Stimulated activated naive CD8-positive, alpha-beta T cell treated with anti-CD3 and anti-CD28 coated beads, Interleukin-15, Interleukin-2, amounts not matched to agents 100 ng/mL and 50 ng/mL, for 24 hours (primary cell): Measurements from ENCODE around the gene SLC23A3.
"Not testable (repeated sequence)": the region's sequence is repeated elsewhere in the genome, so short reads cannot be mapped to it uniquely, and the experiment has no call there.

Source experiments
- H3K27ac Mint-ChIP-seq: one replicate; pipeline ENCODE4 v1.8.0; 2021; ENCODE audit warnings: mild to moderate bottlenecking, mixed read lengths
- H3K27me3 Mint-ChIP-seq: one replicate; pipeline ENCODE4 v1.8.0; 2021; ENCODE audit warnings: mixed read lengths
- H3K36me3 Mint-ChIP-seq: one replicate; pipeline ENCODE4 v1.8.0; 2021; ENCODE audit warnings: low read depth, mixed read lengths
- H3K4me1 Mint-ChIP-seq: one replicate; pipeline ENCODE4 v1.8.0; 2021; ENCODE audit warnings: low read depth, mixed read lengths
- H3K4me3 Mint-ChIP-seq: one replicate; pipeline ENCODE4 v1.8.0; 2021; ENCODE audit warnings: mild to moderate bottlenecking, mixed read lengths
- H3K9me3 Mint-ChIP-seq: one replicate; pipeline ENCODE4 v1.8.0; 2021; ENCODE audit warnings: mixed read lengths

The SLC23A3 gene

DNA sequence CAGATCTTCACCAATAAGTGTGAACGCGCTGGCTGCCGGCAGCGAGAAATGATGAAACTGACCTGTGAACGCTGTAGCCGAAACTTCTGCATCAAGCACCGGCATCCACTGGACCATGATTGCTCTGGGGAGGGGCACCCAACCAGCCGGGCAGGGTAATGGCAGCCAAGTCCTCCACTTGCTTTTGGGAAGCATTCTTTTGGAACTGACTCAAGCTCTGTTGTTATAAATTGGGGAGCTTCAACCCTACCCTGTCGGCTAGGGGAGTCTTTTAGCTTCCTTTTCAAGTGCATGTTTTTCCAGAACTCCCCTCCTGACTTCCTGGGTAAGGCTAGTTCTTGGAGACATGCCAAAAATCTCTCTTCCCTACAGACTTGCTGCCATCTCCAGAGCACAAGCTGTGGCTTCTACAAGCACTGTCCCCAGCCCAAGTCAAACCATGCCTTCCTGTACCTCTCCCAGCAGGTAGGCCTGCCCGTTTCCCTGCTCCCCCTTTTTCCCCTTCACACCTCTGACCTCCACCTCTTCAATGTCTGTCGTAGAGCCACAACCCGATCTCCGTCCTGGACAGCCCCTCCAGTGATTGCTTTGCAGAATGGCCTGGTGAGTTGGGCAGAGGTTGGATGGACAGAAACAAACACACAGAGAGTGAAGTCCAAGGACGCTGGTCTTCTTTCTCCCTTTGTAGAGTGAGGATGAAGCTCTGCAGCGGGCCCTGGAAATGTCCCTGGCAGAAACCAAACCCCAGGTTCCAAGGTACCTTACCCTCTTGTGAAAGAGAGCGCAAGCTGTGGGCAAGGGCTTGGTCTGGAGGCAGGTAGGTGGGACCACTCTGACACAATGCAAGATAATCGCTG is 38.3 kb upstream of the SLC23A3 start:
- H3K9me3 Mint-ChIP-seq, result no peaks in the 10 kb centered on the region
- peaks cover 54% of the 10 kb centered on the region for H3K4me1 Mint-ChIP-seq
- peaks cover 38% of the 10 kb centered on the region for H3K36me3 Mint-ChIP-seq
- peak overlapping the region; percentile 93 for H3K4me3 Mint-ChIP-seq
- H3K27ac Mint-ChIP-seq, result peak overlapping the region; percentile 49
- no peaks in the 10 kb centered on the region for H3K27me3 Mint-ChIP-seq

DNA sequence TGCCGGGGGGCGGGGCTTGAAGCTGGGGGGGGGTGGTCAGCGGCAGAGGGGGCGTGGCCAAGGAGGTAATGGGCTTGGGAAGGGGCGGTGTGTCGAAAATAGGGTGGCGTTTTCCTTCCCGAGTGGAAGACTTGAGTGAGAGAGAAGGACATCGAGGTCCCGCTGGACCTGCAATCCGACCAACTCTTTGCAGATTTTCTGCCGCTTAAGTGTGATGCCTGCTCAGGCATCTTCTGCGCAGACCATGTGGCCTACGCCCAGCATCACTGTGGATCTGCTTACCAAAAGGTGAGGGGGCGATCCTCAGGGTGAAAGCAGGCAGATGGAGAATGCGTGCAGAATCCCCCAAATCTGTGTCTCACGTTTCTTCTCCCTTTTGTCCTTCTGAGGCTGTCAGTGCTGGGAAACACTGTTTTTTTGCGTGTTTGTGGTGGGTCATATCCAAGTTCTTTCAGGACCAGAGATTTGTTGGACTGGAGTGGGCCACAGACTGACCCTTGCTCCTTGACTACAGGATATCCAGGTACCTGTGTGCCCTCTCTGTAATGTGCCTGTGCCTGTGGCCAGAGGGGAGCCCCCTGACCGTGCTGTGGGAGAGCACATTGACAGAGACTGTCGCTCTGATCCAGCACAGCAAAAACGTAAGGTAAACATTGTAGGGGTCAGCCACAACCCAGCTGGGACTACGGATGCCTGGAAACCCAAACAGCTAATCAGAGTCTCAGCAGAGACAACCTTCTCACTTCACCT is 37.5 kb upstream of the SLC23A3 start:
- H3K4me3 Mint-ChIP-seq, result peak overlapping the region; percentile 93
- H3K27ac Mint-ChIP-seq, result peak overlapping the region; percentile 49
- peaks cover 36% of the 10 kb centered on the region for H3K36me3 Mint-ChIP-seq
- H3K4me1 Mint-ChIP-seq, result peaks cover 53% of the 10 kb centered on the region
- H3K27me3 Mint-ChIP-seq, result no peaks in the 10 kb centered on the region
- H3K9me3 Mint-ChIP-seq, result no peaks in the 10 kb centered on the region

DNA sequence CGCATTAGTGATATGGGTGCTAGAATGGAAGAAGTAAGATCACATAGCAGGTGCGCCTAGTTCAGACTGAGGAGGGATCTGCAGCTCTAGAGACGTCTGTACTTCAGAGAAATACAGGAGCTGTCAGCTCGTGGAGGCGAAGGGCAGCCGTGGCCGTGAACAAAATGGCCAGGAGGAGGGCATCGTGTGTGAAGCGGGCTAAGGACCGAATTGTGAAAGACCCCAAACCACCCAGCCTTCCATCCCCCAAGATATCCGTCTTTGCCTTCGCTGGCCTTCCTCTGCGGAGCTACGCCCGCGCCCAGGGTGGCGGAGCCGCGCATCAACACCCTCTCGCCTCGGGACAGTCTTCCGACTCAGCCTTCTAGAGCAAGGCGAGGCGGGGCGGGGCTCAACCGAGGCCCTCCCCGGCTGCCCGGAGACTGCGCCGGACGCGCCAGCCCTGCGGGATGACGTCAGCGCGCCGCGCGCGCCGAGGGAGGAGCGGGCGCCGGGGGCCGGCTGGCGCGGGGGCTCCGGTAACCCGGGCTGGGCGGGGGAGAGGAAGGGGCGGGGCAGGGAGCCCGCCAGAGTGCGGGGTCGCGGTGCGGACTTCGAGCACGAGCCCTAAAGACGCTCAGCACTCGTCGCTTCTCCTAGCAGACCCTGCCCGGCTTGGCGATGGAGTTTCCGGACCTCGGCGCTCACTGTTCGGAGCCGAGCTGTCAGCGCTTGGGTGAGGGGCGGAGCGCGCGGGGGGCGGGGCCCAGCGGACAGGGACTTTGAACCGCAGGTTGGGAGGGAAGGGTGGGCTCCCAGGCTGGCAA is 36.7 kb upstream of the SLC23A3 start, which contains the start of gene ZFAND2B:
TSS of gene ZFAND2B (plus strand) at position 455 of the 806 bp plus-strand sequence. CDS start at position 661, 206 bp downstream.
- H3K27ac Mint-ChIP-seq, result peak within 1 kb of the TSS; percentile 91
- H3K4me3 Mint-ChIP-seq, result peak within 1 kb of the TSS; percentile 93
- H3K9me3 Mint-ChIP-seq, result no peaks in the 10 kb centered on the region
- peaks cover 50% of the 10 kb centered on the region for H3K4me1 Mint-ChIP-seq
- peaks cover 32% of the 10 kb centered on the region for H3K36me3 Mint-ChIP-seq
- no peaks in the 10 kb centered on the region for H3K27me3 Mint-ChIP-seq

DNA sequence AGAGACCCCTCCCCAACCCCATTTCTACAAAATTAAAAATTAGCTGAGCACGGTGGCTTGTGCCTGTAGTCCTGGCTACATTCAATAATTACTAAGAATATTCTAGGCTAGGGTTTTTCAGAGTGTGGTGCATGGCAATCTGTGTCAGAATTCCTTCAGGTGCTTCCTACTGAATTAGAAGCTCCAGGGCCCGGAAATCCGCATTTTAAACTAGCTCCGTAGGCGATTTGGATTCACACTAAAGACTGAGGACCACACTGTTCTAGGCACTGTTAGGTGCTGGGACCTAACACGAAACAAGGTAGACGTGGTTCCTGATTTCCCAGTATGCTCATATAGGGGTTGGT is 36.1 kb upstream of the SLC23A3 start:
- H3K27me3 Mint-ChIP-seq, result no peaks in the 10 kb centered on the region
- peaks cover 44% of the 10 kb centered on the region for H3K4me1 Mint-ChIP-seq
- peaks cover 29% of the 10 kb centered on the region for H3K36me3 Mint-ChIP-seq
- no peaks in the 10 kb centered on the region for H3K9me3 Mint-ChIP-seq
- H3K27ac Mint-ChIP-seq, result peak overlapping the region; percentile 91
- peak overlapping the region; percentile 93 for H3K4me3 Mint-ChIP-seq

DNA sequence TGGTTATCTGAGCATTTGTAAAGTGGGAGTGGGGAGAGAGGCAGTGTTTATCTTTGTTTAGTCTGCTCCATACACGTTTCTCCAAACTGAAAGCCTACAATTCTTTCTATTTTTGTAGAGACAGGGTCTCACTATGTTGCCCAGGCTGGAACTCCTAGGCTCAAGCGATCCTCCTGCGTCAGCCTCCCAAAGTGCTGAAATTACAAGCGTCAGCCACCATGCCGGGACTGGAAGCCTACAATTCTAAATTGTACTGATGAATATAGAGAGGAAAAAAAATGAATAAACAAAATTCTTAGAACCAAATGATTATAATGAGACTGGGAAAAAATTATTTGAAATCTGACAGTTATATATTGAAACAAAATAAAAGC is 35.3 kb upstream of the SLC23A3 start:
- peaks cover 24% of the 10 kb centered on the region for H3K36me3 Mint-ChIP-seq
- H3K27ac Mint-ChIP-seq, result no peak overlapping the region
- peaks cover 43% of the 10 kb centered on the region for H3K4me1 Mint-ChIP-seq
- H3K4me3 Mint-ChIP-seq, result peak overlapping the region; percentile 41
- H3K9me3 Mint-ChIP-seq, result no peaks in the 10 kb centered on the region
- no peaks in the 10 kb centered on the region for H3K27me3 Mint-ChIP-seq

DNA sequence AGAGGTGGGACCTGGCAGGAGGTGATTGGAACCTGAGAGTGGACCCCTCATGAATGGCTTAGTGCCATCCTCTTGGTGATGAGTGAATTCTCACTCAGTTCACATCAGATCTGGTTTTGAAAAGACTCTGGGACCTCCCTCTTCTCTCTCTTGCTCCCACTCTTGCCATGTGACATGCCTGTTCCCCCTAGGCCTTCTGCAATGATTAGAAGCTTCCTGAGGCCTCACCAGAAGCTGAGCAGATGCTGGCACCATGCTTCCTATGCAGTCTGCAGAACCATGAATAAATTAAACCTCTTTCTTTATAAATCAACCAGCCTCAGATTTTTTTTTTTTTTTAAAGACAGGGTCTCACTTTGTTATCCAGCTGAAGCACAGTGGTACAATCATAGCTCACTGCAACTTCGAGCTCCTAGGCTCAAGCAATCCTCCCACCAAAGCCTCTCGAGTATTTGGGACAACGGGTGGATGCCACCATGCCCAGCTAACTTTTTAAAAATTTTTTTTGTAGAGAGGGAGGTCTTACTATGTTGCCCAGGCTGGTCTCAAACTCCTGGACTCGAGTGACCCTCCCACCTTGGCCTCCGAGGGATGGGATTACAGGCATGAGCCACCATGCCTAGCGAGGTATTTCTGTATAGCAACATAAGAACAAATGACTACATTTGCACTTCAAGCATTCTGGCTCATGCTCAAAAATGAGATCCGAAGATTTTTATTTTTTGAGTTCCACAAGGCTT is 34.8 kb upstream of the SLC23A3 start:
- Mint-ChIP-seq H3K27me3 (no peaks in the 10 kb centered on the region), H3K36me3 (peaks cover 20% of the 10 kb centered on the region), H3K4me3 (peak overlapping the region; percentile 41), H3K4me1 (peaks cover 40% of the 10 kb centered on the region), H3K9me3 (no peaks in the 10 kb centered on the region), H3K27ac (no peak overlapping the region)

DNA sequence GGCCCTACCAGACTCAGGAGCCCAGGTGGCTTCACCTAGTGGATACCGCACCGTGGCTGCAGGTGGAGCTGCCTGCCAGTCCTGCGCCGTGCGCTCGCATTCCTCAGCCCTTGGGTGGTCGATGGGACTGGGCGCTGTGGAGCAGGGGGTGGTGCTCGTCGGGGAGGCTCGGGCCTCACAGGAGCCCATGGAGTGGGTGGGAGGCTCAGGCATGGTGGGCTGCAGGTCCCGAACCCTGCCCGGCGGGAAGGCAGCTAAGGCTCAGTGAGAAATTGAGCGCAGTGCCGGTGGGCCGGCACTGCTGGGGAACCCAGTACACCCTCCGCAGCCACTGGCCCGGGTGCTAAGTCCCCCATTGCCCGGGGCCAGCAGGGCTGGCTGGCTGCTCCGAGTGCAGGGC is 31.5 kb upstream of the SLC23A3 start:
- H3K4me1 Mint-ChIP-seq, result peaks cover 22% of the 10 kb centered on the region
- not testable (repeated sequence) for H3K36me3 Mint-ChIP-seq, H3K4me3 Mint-ChIP-seq, H3K9me3 Mint-ChIP-seq, H3K27me3 Mint-ChIP-seq
- H3K27ac Mint-ChIP-seq, result peak overlapping the region; percentile 94

DNA sequence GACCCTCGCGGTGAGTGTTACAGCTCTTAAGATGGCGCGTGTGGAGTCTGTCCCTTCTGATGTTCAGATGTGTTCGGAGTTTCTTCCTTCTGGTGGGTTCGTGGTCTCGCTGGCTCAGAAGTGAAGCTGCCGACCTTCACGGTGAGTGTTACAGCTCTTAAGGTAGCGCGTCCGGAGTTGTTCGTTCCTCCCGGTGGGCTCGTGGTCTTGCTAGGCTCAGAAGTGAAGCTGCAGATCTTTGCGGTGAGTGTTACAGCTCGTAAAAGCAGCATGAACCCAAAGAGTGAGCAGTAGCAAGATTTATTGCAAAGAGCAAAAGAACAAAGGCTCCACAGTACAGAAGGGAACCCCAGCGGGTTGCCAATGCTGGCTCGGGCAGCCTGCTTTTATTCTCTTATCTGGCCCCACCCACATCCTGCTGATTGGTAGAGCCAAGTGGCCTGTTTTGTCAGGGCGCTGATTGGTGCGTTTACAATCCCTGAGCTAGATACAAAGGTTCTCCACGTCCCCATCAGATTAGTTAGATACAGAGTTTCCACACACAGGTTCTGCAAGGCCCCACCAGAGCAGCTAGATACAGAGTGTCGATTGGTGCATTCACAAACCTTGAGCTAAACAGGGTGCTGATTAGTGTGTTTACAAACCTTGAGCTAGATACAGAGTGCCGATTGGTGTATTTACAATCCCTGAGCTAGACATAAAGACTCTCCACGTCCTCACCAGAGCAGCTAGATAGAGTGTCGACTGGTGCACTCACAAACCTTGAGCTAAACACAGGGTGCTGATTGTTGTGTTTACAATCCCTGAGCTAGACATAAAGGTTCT is 30.9 kb upstream of the SLC23A3 start:
- Mint-ChIP-seq H3K4me1 (peaks cover 17% of the 10 kb centered on the region), H3K4me3 (peak overlapping the region; percentile 86), H3K27ac (peak overlapping the region; percentile 94)
- H3K36me3 Mint-ChIP-seq, H3K9me3 Mint-ChIP-seq, H3K27me3 Mint-ChIP-seq: not testable (repeated sequence)

DNA sequence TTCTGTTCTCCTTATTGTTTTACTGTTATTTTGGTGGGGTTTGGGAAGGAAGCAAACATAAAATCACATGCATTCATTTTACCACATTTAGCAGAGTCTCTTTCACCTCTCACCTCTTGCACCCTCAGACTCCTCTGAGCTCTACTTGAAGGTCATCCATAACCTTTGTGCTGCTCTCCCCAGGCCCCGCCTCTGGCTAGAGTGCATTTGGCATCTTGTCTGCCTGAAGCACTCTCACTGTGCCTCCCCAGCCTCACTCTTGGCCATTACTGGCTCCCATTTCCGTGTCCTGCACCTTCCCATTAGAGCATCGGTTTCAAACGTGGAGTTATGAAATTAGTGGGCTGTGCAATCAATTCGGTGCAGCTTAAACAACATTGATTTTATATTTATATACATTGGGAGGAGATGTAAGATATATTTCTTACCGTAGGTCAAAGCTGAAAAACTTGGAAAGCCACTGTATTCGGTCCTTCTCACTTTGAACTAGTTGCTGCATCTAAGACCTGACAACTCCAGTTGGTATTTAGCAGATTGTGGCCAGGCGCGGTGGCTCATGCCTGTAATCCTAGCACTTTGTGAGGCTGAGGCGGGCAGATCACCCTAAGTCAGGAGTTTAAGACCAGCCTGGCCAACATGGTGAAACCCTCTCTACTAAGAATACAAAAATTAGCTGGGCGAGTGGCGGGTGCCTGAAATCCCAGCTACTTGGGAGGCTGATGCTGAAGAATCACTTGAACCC is 29.8 kb upstream of the SLC23A3 start:
- Mint-ChIP-seq H3K9me3 (no peaks in the 10 kb centered on the region), H3K4me1 (peaks cover 17% of the 10 kb centered on the region), H3K36me3 (peaks cover 4% of the 10 kb centered on the region), H3K4me3 (peak overlapping the region; percentile 67), H3K27me3 (peaks cover 4% of the 10 kb centered on the region), H3K27ac (peak overlapping the region; percentile 71)

DNA sequence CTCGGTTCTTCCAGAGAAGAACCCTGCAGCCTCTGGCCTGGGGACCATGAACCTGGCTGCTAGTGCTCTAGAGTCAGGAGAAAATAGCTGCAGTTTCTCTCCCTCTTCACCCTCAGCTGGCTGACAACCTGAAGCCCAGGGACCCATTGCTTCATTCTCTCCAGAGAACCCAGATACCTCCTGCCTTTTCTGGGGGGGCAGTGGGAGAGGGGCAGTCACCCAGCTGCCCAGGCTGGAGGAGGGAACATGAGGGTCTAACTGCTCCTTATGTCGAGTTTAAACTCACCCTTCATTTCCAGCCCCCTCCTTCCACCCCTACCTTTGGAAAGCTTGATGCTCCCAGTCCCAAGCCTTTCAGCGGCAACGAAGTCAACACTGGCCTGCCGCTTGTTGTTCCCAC is 29.1 kb upstream of the SLC23A3 start:
- H3K4me3 Mint-ChIP-seq, result peak overlapping the region; percentile 67

DNA sequence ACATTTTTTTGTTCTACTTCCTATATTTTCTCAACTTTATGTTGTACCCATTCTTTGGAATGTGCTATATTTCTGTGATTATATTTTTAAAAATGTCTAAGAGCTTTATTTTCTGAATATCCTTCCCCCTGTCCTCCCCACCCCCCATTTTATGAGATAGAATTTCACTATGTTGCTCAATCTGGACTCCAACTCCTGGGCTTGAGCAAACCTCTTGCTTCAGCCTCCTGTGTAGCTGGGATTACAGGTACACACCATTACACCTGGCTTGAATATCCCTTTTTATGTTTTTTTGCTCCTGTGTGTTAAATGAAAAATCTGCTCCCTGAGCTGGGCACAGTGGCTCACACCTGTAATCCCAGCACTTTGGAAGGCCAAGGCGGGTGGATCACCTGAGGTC is 27.6 kb upstream of the SLC23A3 start:
- no peak overlapping the region for H3K27ac Mint-ChIP-seq
- peaks cover 4% of the 10 kb centered on the region for H3K27me3 Mint-ChIP-seq
- H3K36me3 Mint-ChIP-seq, result peaks cover 4% of the 10 kb centered on the region
- H3K4me1 Mint-ChIP-seq, result peaks cover 17% of the 10 kb centered on the region
- H3K4me3 Mint-ChIP-seq, result no peak overlapping the region
- H3K9me3 Mint-ChIP-seq, result no peaks in the 10 kb centered on the region

More for the DNA sequence above, 29.1 kb upstream of the SLC23A3 start:
- Mint-ChIP-seq H3K9me3 (no peaks in the 10 kb centered on the region), H3K36me3 (peaks cover 4% of the 10 kb centered on the region), H3K4me1 (peaks cover 17% of the 10 kb centered on the region), H3K27ac (peak overlapping the region; percentile 71), H3K27me3 (peaks cover 4% of the 10 kb centered on the region)

DNA sequence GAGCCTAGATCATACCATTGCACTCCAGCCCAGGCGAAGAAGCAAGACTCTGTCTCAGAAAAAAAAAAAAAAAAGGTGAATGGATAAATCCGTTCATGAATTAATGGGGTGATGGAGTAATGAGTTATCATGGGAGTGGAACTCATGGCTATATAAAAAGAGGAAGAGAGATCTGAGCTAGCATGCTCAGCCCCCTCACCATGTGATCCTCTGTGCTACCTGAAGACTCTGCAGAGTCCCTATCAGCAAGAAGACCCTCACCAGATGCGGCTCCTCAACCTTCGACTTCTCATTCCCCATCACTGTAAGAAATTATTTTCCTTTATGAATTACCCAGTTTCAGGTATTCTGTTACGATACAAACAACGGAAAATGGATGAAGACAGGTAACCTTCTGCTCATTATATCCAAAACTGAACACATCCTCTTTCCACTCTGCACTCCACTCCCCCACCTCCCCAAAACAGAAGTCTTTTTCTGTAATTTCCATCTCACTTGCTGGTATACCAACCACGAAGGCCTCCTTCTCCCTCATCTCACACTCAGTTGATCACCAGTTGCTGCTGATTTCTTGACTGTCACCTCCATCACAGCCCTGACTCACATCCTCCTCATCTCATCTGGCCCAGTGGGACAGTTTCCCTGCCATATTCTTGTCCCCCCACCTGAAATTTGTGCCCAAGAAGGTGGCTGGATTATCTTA is 17.1 kb upstream of the SLC23A3 start:
- Mint-ChIP-seq H3K27me3 (no peaks in the 10 kb centered on the region), H3K4me3 (peak overlapping the region; percentile 7), H3K9me3 (no peaks in the 10 kb centered on the region), H3K4me1 (peaks cover 24% of the 10 kb centered on the region), H3K36me3 (peaks cover 35% of the 10 kb centered on the region), H3K27ac (peak overlapping the region; percentile 89)

DNA sequence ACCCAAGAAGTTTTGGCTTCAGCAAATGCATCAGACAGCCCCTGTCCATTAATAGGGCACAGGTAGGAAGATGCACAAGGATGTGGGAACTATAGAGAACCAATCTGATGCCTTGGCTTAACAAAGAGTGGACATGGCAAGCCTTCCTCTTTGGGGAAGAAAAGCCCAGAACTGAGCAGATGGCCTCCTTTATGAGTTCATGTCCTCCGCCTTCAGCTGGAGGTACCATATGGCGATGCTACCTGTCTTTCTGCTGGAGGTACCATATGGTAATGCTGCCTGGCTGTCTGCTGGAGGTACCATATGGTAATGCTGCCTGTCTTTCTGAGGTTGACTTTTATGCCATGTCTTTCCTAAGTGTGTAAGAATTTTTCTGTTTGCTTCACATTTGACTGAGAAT is 14.3 kb upstream of the SLC23A3 start:
- Mint-ChIP-seq H3K4me3 (no peak overlapping the region), H3K27ac (no peak overlapping the region), H3K9me3 (no peaks in the 10 kb centered on the region), H3K36me3 (peaks cover 56% of the 10 kb centered on the region), H3K4me1 (peaks cover 49% of the 10 kb centered on the region), H3K27me3 (no peaks in the 10 kb centered on the region)
